ENCODE data around the gene HAGH.
"Not testable (repeated sequence)": the region's sequence is repeated elsewhere in the genome, so short reads cannot be mapped to it uniquely, and the experiment has no call there.

The HAGH gene

GRCh38 chr16:1826691-1827573 is at the start of gene HAGH, which contains the start of gene FAHD1:
Gene HAGH, minus strand, starts transcription at chr16:1826825. Its CDS starts 38 bp downstream, at chr16:1826787.
Gene FAHD1, plus strand, starts transcription at chr16:1827206. Its CDS starts 33 bp downstream, at chr16:1827239.
- DNase-seq: peak; percentile 75 to 81 (median 77)

- DNase-seq: not testable (repeated sequence)
These were observed 49.4 kb upstream of the HAGH start for GRCh38 chr16:1876066-1876465.

GRCh38 chr16:1874854-1875253 is 48.2 kb upstream of the HAGH start:
- no peak for DNase-seq

GRCh38 chr16:1871974-1872635 is 45.5 kb upstream of the HAGH start, which contains the start of gene MEIOB:
Gene MEIOB, minus strand, starts transcription at chr16:1872164. Its CDS starts 3,989 bp downstream, at chr16:1868175.
- peak in 2 of 4 experiments; percentile 26 to 42 for DNase-seq

GRCh38 chr16:1870365-1871082 is 43.9 kb upstream of the HAGH start:
- no peak for DNase-seq

- DNase-seq: no peak
These were observed 39.5 kb upstream of the HAGH start for GRCh38 chr16:1865902-1866690.

GRCh38 chr16:1863681-1864460 is 37.2 kb upstream of the HAGH start:
- no peak for DNase-seq

- no peak for DNase-seq
These were observed 35.8 kb upstream of the HAGH start for GRCh38 chr16:1862394-1862793.

- DNase-seq: no peak
These were observed 35.1 kb upstream of the HAGH start for GRCh38 chr16:1861730-1862129.

- no peak for DNase-seq
These were observed 33.0 kb upstream of the HAGH start for GRCh38 chr16:1859650-1860049.

- DNase-seq: no peak
These were observed 31.7 kb upstream of the HAGH start for GRCh38 chr16:1858189-1858865.

GRCh38 chr16:1857433-1858097 is 30.9 kb upstream of the HAGH start:
- no peak for DNase-seq

GRCh38 chr16:1851793-1852192 is 25.2 kb upstream of the HAGH start:
- no peak for DNase-seq

GRCh38 chr16:1850981-1851380 is 24.4 kb upstream of the HAGH start:
- no peak for DNase-seq

GRCh38 chr16:1846416-1846815 is 19.8 kb upstream of the HAGH start:
- DNase-seq: no peak

GRCh38 chr16:1845985-1846384 is 19.4 kb upstream of the HAGH start:
- no peak for DNase-seq

GRCh38 chr16:1839554-1839953 is 12.9 kb upstream of the HAGH start:
- no peak for DNase-seq

- DNase-seq: no peak
These were observed 7.5 kb upstream of the HAGH start for GRCh38 chr16:1834096-1834495.

GRCh38 chr16:1832838-1833454 is 6.3 kb upstream of the HAGH start:
- no peak for DNase-seq
